ENCODE measurements around the gene FRMD8.

The FRMD8 gene

GRCh38 chr11:65400307-65401072, 14.1 kb downstream of the FRMD8 start:
- H3K36me3 ChIP-seq (ENCODE audit: insufficient read depth, low read length) = peaks cover 23% of the 10 kb centered on the region
- no peak for TF ChIP-seq POLR2AphosphoS5 (IDR thresholded peaks at IDR 0.05; ENCODE audit: borderline replicate concordance, low read depth, low read length)
- no peak for TF ChIP-seq FOXP2 (optimal IDR thresholded peaks at IDR 0.05; ENCODE audit: control extremely low read depth, extremely low read length, insufficient read depth)
- TF ChIP-seq EZH2 (IDR thresholded peaks at IDR 0.05) = no peak
- no peak overlapping the region for H3K27ac ChIP-seq
- no peaks in the 10 kb centered on the region for H3K9me3 ChIP-seq (ENCODE audit: low read depth, low read length)
- no peak for DNase-seq (ENCODE audit: low read depth, low spot score)
- no peak overlapping the region for H3K4me3 ChIP-seq
- no peak overlapping the region for H3K9ac ChIP-seq (ENCODE audit: insufficient read length)

DNA sequence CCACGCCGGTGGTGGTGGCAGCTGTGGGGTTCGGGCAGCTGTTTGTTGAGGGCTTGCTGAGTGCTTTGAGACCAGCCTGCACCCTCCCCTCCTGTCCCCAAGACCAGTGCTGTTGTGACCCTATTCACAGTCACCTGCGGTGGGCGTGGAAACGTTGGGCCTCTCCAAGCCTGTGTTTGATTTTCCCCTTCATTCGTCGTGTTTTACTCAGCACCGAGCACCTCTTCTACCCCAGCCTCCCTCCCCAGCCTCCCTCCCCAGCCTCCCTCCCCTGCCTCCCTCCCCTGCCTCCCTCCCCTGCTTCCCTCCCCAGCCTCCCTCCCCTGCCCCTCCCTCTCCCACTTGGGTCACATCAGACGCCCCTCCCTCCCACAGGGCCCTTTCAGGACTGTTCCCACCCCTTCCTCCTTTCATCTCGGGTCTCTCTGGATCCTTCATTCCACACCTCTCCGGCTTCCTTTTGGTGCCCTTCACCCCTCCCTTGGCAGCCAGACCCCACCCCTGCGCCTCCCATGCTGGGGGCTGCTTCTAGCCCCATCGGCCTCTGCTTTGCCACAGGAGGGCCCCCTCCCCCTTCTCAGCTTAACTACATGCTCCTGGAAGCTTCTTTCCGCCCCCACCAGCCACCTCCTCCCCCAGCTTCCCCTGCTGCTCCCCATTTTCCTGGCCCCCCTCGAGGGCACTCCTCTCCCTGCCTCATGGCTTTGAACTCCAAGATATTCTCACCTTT, 14.8 kb downstream of the FRMD8 start:
- no peak overlapping the region; the same call in 1 of the 2 replicates for H3K27ac ChIP-seq
- H3K9ac ChIP-seq (ENCODE audit: insufficient read length) = no peak overlapping the region
- no peaks in the 10 kb centered on the region for H3K9me3 ChIP-seq (ENCODE audit: low read depth, low read length)
- H3K4me3 ChIP-seq = no peak overlapping the region
- TF ChIP-seq FOXP2 (optimal IDR thresholded peaks at IDR 0.05; ENCODE audit: control extremely low read depth, extremely low read length, insufficient read depth) (no peak), EZH2 (IDR thresholded peaks at IDR 0.05) (no peak), POLR2AphosphoS5 (IDR thresholded peaks at IDR 0.05; ENCODE audit: borderline replicate concordance, low read depth, low read length) (no peak)
- no peak for DNase-seq (ENCODE audit: low read depth, low spot score)
- H3K36me3 ChIP-seq (ENCODE audit: insufficient read depth, low read length) = peaks cover 23% of the 10 kb centered on the region

GRCh38 chr11:65401803-65402248, 15.4 kb downstream of the FRMD8 start:
- no peak for DNase-seq (ENCODE audit: low read depth, low spot score)
- Histone ChIP-seq H3K9me3 (ENCODE audit: low read depth, low read length) (no peaks in the 10 kb centered on the region), H3K4me3 (no peak overlapping the region), H3K9ac (ENCODE audit: insufficient read length) (no peak overlapping the region), H3K36me3 (ENCODE audit: insufficient read depth, low read length) (peaks cover 23% of the 10 kb centered on the region), H3K27ac (no peak overlapping the region; the same call in 1 of the 2 replicates)
- no peak for TF ChIP-seq POLR2AphosphoS5 (IDR thresholded peaks at IDR 0.05; ENCODE audit: borderline replicate concordance, low read depth, low read length)

GRCh38 chr11:65402790-65403189, 16.4 kb downstream of the FRMD8 start:
- Histone ChIP-seq H3K36me3 (ENCODE audit: insufficient read depth, low read length) (peaks cover 23% of the 10 kb centered on the region), H3K9ac (ENCODE audit: insufficient read length) (no peak overlapping the region), H3K9me3 (ENCODE audit: low read depth, low read length) (no peaks in the 10 kb centered on the region), H3K27ac (0 out of 2 replicates have a peak overlapping the region, but pooled peaks have one; percentile 13), H3K4me3 (no peak overlapping the region)
- no peak for TF ChIP-seq POLR2AphosphoS5 (IDR thresholded peaks at IDR 0.05; ENCODE audit: borderline replicate concordance, low read depth, low read length)
- no peak for TF ChIP-seq FOXP2 (optimal IDR thresholded peaks at IDR 0.05; ENCODE audit: control extremely low read depth, extremely low read length, insufficient read depth)
- TF ChIP-seq EZH2 (IDR thresholded peaks at IDR 0.05) = no peak
- DNase-seq (ENCODE audit: low read depth, low spot score) = no peak

- H3K9ac ChIP-seq (ENCODE audit: insufficient read length) = no peak overlapping the region
- DNase-seq (ENCODE audit: low read depth, low spot score) = no peak
- H3K4me3 ChIP-seq = no peak overlapping the region
- H3K9me3 ChIP-seq (ENCODE audit: low read depth, low read length) = no peaks in the 10 kb centered on the region
- H3K27ac ChIP-seq = no peak overlapping the region
- H3K36me3 ChIP-seq (ENCODE audit: insufficient read depth, low read length) = peaks cover 23% of the 10 kb centered on the region
- TF ChIP-seq EZH2 (IDR thresholded peaks at IDR 0.05) (no peak), FOXP2 (optimal IDR thresholded peaks at IDR 0.05; ENCODE audit: control extremely low read depth, extremely low read length, insufficient read depth) (no peak), POLR2AphosphoS5 (IDR thresholded peaks at IDR 0.05; ENCODE audit: borderline replicate concordance, low read depth, low read length) (no peak)
These were observed 17.2 kb downstream of the FRMD8 start for GRCh38 chr11:65403607-65404121.

DNA sequence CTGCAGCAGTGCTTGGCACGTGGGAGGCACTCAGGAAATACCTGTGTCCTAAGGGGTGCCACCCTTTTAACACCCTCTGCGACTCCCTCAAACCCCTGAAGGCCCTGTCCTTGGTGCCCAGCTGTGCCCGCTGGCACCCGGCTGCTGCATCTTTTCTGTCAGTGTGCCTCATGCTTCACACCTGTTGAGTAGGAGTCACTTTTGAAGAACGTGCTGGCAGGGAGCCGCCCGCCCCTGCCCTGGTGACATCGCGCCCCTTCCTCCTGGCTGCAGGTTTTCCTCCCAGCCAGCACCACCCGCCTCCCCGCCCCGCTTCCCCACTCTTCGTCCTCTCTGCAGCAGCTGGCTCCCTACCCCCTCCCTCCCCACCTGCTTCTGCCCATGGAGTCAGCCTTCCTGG, 17.8 kb downstream of the FRMD8 start:
- no peak for DNase-seq (ENCODE audit: low read depth, low spot score)
- no peak for TF ChIP-seq POLR2AphosphoS5 (IDR thresholded peaks at IDR 0.05; ENCODE audit: borderline replicate concordance, low read depth, low read length)
- TF ChIP-seq EZH2 (IDR thresholded peaks at IDR 0.05) = no peak
- H3K9me3 ChIP-seq (ENCODE audit: low read depth, low read length) = no peaks in the 10 kb centered on the region
- no peak overlapping the region for H3K27ac ChIP-seq
- H3K4me3 ChIP-seq = no peak overlapping the region
- H3K36me3 ChIP-seq (ENCODE audit: insufficient read depth, low read length) = peaks cover 25% of the 10 kb centered on the region
- no peak overlapping the region for H3K9ac ChIP-seq (ENCODE audit: insufficient read length)

GRCh38 chr11:65404638-65405339, 18.4 kb downstream of the FRMD8 start:
- peaks cover 25% of the 10 kb centered on the region for H3K36me3 ChIP-seq (ENCODE audit: insufficient read depth, low read length)
- no peak for DNase-seq (ENCODE audit: low read depth, low spot score)
- H3K4me3 ChIP-seq = no peak overlapping the region
- H3K9ac ChIP-seq (ENCODE audit: insufficient read length) = no peak overlapping the region
- no peak for TF ChIP-seq POLR2AphosphoS5 (IDR thresholded peaks at IDR 0.05; ENCODE audit: borderline replicate concordance, low read depth, low read length)
- no peak for TF ChIP-seq FOXP2 (optimal IDR thresholded peaks at IDR 0.05; ENCODE audit: control extremely low read depth, extremely low read length, insufficient read depth)
- TF ChIP-seq EZH2 (IDR thresholded peaks at IDR 0.05) = no peak
- no peak overlapping the region for H3K27ac ChIP-seq
- no peaks in the 10 kb centered on the region for H3K9me3 ChIP-seq (ENCODE audit: low read depth, low read length)

All from SK-N-MC (cell line).